CMK (cell line): Measurements from ENCODE around the gene SPOCK1.
"Not testable (repeated sequence)": the region's sequence is repeated elsewhere in the genome, so short reads cannot be mapped to it uniquely, and the experiment has no call there.

ENCODE experiments used
- DNase-seq: peaks from one replicate; pipeline ENCODE4 v3.0.0-alpha.2; 2010; ENCODE audit warnings: low read depth

The SPOCK1 gene

GRCh38 chr5:137260820-137261695, 238.1 kb downstream of the SPOCK1 start:
- no peak for DNase-seq

- not testable (repeated sequence) for DNase-seq
These were observed 240.0 kb downstream of the SPOCK1 start for GRCh38 chr5:137259115-137259514.

GRCh38 chr5:137254119-137255090, 244.7 kb downstream of the SPOCK1 start:
- DNase-seq = no peak

- DNase-seq = no peak
These were observed 246.6 kb downstream of the SPOCK1 start for GRCh38 chr5:137252512-137252911.

- DNase-seq = no peak
These were observed 248.7 kb downstream of the SPOCK1 start for GRCh38 chr5:137250421-137250820.

GRCh38 chr5:137248527-137248926, 250.6 kb downstream of the SPOCK1 start:
- DNase-seq = no peak

GRCh38 chr5:137245438-137245837, 253.7 kb downstream of the SPOCK1 start:
- no peak for DNase-seq

- no peak for DNase-seq
These were observed 258.8 kb downstream of the SPOCK1 start for GRCh38 chr5:137240285-137240684.

- no peak for DNase-seq
These were observed 262.1 kb downstream of the SPOCK1 start for GRCh38 chr5:137236849-137237507.

- no peak for DNase-seq
These were observed 262.9 kb downstream of the SPOCK1 start for GRCh38 chr5:137236252-137236651.

GRCh38 chr5:137234973-137235943, 263.9 kb downstream of the SPOCK1 start:
- no peak for DNase-seq

- DNase-seq = no peak
These were observed 265.4 kb downstream of the SPOCK1 start for GRCh38 chr5:137233726-137234125.

GRCh38 chr5:137233304-137233703, 265.8 kb downstream of the SPOCK1 start:
- DNase-seq = not testable (repeated sequence)

- DNase-seq = no peak
These were observed 267.6 kb downstream of the SPOCK1 start for GRCh38 chr5:137231540-137231939.

- DNase-seq = no peak
These were observed 270.3 kb downstream of the SPOCK1 start for GRCh38 chr5:137228816-137229215.

GRCh38 chr5:137226081-137226480, 273.0 kb downstream of the SPOCK1 start:
- no peak for DNase-seq

- DNase-seq = no peak
These were observed 275.5 kb downstream of the SPOCK1 start for GRCh38 chr5:137223324-137224295.

- no peak for DNase-seq
These were observed 277.2 kb downstream of the SPOCK1 start for GRCh38 chr5:137221943-137222342.

GRCh38 chr5:137220523-137220927, 278.6 kb downstream of the SPOCK1 start:
- DNase-seq = no peak

GRCh38 chr5:137218896-137219295, 280.2 kb downstream of the SPOCK1 start:
- no peak for DNase-seq
